Measurements from ENCODE around the gene RRP1.

DNA sequence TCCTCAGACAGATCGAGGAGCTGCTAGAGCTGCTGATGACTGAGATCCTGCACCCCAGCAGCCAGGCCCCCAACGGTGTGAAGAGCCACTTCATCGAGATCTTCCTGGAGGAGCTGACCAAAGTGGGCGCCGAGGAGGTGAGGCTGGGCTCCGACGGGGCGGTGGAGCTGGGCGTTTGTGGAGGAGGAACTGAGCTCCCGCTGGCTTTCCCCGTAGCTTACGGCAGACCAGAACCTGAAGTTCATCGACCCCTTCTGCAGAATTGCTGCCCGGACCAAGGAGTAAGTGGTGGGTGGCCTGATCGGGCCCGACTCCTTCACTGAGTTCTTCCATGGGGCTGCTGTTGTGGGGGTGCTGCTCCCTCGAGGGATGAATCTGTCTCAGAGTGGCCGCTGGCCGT is 8.0 kb downstream of the RRP1 start:
- TF ChIP-seq SP2 (IDR thresholded peaks at IDR 0.05; ENCODE audit: extremely low read depth, low read depth, low read length, poor library complexity, severe bottlenecking), result no peak
- no peak for TF ChIP-seq ZNF785 (CRISPR knock-in tag; IDR thresholded peaks at IDR 0.05)
- TF ChIP-seq, protein P1, sequence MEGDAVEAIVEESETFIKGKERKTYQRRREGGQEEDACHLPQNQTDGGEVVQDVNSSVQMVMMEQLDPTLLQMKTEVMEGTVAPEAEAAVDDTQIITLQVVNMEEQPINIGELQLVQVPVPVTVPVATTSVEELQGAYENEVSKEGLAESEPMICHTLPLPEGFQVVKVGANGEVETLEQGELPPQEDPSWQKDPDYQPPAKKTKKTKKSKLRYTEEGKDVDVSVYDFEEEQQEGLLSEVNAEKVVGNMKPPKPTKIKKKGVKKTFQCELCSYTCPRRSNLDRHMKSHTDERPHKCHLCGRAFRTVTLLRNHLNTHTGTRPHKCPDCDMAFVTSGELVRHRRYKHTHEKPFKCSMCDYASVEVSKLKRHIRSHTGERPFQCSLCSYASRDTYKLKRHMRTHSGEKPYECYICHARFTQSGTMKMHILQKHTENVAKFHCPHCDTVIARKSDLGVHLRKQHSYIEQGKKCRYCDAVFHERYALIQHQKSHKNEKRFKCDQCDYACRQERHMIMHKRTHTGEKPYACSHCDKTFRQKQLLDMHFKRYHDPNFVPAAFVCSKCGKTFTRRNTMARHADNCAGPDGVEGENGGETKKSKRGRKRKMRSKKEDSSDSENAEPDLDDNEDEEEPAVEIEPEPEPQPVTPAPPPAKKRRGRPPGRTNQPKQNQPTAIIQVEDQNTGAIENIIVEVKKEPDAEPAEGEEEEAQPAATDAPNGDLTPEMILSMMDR (IDR thresholded peaks at IDR 0.05 in 2 of 3, conservative IDR thresholded peaks at IDR 0.05 in 1 of 3; ENCODE audit: insufficient read depth in 2 of 3, low read depth in 1 of 3, low read length in 3 of 3), result no peak
- no peak for TF ChIP-seq ZNF274 (IDR thresholded peaks at IDR 0.05; ENCODE audit: borderline replicate concordance, low read depth, low read length)
- TF ChIP-seq MAFK (IDR thresholded peaks at IDR 0.05; ENCODE audit: low read length), result no peak
- no peak for TF ChIP-seq ESRRB (CRISPR knock-in tag; IDR thresholded peaks at IDR 0.05; ENCODE audit: borderline replicate concordance)
- TF ChIP-seq RAD21 (CRISPR knock-in tag; conservative IDR thresholded peaks at IDR 0.05 in 1 of 2, IDR thresholded peaks at IDR 0.05 in 1 of 2), result no peak
- no peak for TF ChIP-seq FOXA1 (IDR thresholded peaks at IDR 0.05; ENCODE audit: borderline replicate concordance)
- TF ChIP-seq CBX8 (IDR thresholded peaks at IDR 0.05; ENCODE audit: borderline replicate concordance, extremely low read depth, low read depth, low read length, poor library complexity, severe bottlenecking), result no peak
- TF ChIP-seq SMAD1 (IDR thresholded peaks at IDR 0.05; ENCODE audit: low read depth, low read length, partially characterized antibody), result no peak
- TF ChIP-seq ZNF217 (CRISPR knock-in tag; IDR thresholded peaks at IDR 0.05), result no peak
- no peak for TF ChIP-seq CBFB (CRISPR knock-in tag; IDR thresholded peaks at IDR 0.05)

Data from K562 (cell line).